Endothelial cell of umbilical vein (primary cell): ENCODE measurements around the gene SLC35E4. TPM values are rescaled to one million over a fixed set of nuclear protein-coding genes. Genes with fewer than 3 reads are reported as not detected.

Source experiments
- BruUV-seq: library from RNA; stranded (reverse); fragments of 400-500 nt; replicated peaks from 2 replicates; lab custom pipeline; 2021; lab: Mats Ljungman, UMichigan
- CTCF ChIA-PET: fragments of 300-600, 350-600 bp; sonication (Branson Sonifier 250); formaldehyde crosslinking; loops from one replicate; lab custom pipeline; 2021; ENCODE audit warnings: antibody characterized with exemption, inconsistent platforms; lab: Charles Lee
- POLR2A ChIA-PET: fragments of 300-600, 350-600 bp; sonication (Branson Sonifier 250); formaldehyde crosslinking; loops from one replicate; lab custom pipeline; 2021; ENCODE audit warnings: antibody characterized with exemption, inconsistent platforms; lab: Charles Lee
- DNase-seq: peaks from one replicate; pipeline ENCODE4 v3.0.0-alpha.2; 2011; ENCODE audit warnings: low read depth, low spot score
- FAIRE-seq: peaks from 2 replicates; lab custom pipeline; 2011; peaks lifted over from hg19 to GRCh38; lab: Jason Lieb, UNC
- H2AFZ ChIP-seq: 2 replicates; pipeline ENCODE4 v1.6.0; 2012; ENCODE audit warnings: low read depth, low read length, control low read depth, inconsistent platforms
- H3K27ac ChIP-seq: 2 replicates; pipeline ENCODE4 v1.5.1; 2011; ENCODE audit warnings: low read depth, mild to moderate bottlenecking, control low read depth, low read length, moderate library complexity; ENCODE audit not compliant: insufficient read depth
- H3K27me3 ChIP-seq, 2 experiments: 2 replicates each; pipeline versions ENCODE4 v1.6.0 to v1.6.1; 2011; ENCODE audit warnings: low read length in 2 of 2, mixed read lengths in 1 of 2; ENCODE audit not compliant: control insufficient read depth in 2 of 2, insufficient read depth in 2 of 2
- H3K36me3 ChIP-seq, 2 experiments: 2 replicates in 1 of 2; 3 replicates in 1 of 2; pipeline ENCODE4 v1.5.1; 2011; ENCODE audit warnings: low read length in 2 of 2, mild to moderate bottlenecking in 1 of 2, moderate library complexity in 1 of 2; ENCODE audit not compliant: control insufficient read depth in 2 of 2, insufficient read depth in 2 of 2; ENCODE audit errors: extremely low read depth in 1 of 2
- H3K4me1 ChIP-seq: 3 replicates; pipeline ENCODE4 v1.5.1; 2011; ENCODE audit warnings: mild to moderate bottlenecking, low read length; ENCODE audit not compliant: control insufficient read depth, insufficient read depth; ENCODE audit errors: extremely low read depth
- H3K4me2 ChIP-seq: 2 replicates; pipeline ENCODE4 v1.6.1; 2011; ENCODE audit warnings: low read length, control low read depth, mixed read lengths; ENCODE audit not compliant: insufficient read depth
- H3K4me3 ChIP-seq, 3 experiments: fragments of 200-600 bp in 1 of 3; sonication (generic), shearing (Covaris generic) in 1 of 3; replicated peaks in 1 of 3; 2 replicates each; pipeline ENCODE4 v1.5.1; 2011 to 2016; ENCODE audit warnings: control low read depth in 3 of 3, low read length in 3 of 3, mild to moderate bottlenecking in 2 of 3, inconsistent platforms in 1 of 3, low read depth in 1 of 3, moderate library complexity in 1 of 3; ENCODE audit not compliant: insufficient read depth in 1 of 3
- H3K79me2 ChIP-seq: 2 replicates; pipeline ENCODE4 v1.6.0; 2012; ENCODE audit warnings: low read length, inconsistent platforms; ENCODE audit not compliant: control insufficient read depth, insufficient read depth
- H3K9ac ChIP-seq: replicated peaks from 2 replicates; pipeline ENCODE3; 2011; ENCODE audit warnings: low read length, control low read depth; ENCODE audit not compliant: insufficient read depth; ENCODE audit errors: extremely low read depth
- H3K9me1 ChIP-seq: replicated peaks from 3 replicates; pipeline ENCODE4 v1.6.0; 2011; ENCODE audit warnings: mild to moderate bottlenecking, low read length; ENCODE audit not compliant: control insufficient read depth, insufficient read depth; ENCODE audit errors: extremely low read depth
- H3K9me3 ChIP-seq: replicated peaks from 2 replicates; pipeline ENCODE4 v1.5.1; 2012; ENCODE audit warnings: low read length, inconsistent platforms; ENCODE audit not compliant: control insufficient read depth, insufficient read depth
- H4K20me1 ChIP-seq: replicated peaks from 2 replicates; pipeline ENCODE3; 2011; ENCODE audit warnings: mild to moderate bottlenecking, low read length; ENCODE audit not compliant: control insufficient read depth, insufficient read depth; ENCODE audit errors: extremely low read depth
- EZH2 ChIP-seq: IDR thresholded peaks from 2 replicates; pipeline ENCODE4 v1.6.1; 2012; ENCODE audit warnings: borderline replicate concordance, low read depth, mild to moderate bottlenecking, moderate library complexity, low read length, inconsistent platforms; ENCODE audit not compliant: severe bottlenecking
- FOS ChIP-seq: IDR thresholded peaks from 2 replicates; pipeline ENCODE4 v1.6.1; 2011; ENCODE audit warnings: mild to moderate bottlenecking, low read length, moderate library complexity, borderline replicate concordance; ENCODE audit not compliant: insufficient read depth
- GATA2 ChIP-seq: IDR thresholded peaks from 2 replicates; pipeline ENCODE4 v1.7.0; 2011; ENCODE audit warnings: low read depth, mild to moderate bottlenecking, moderate library complexity, mixed read lengths, low read length; ENCODE audit not compliant: insufficient read length, insufficient read depth
- JUN ChIP-seq: IDR thresholded peaks from 2 replicates; pipeline ENCODE4 v1.6.1; 2011; ENCODE audit warnings: borderline replicate concordance, low read depth; ENCODE audit not compliant: insufficient read length, insufficient read depth
- MYC ChIP-seq: IDR thresholded peaks from one replicate; pipeline ENCODE4 v1.6.1; 2011; ENCODE audit warnings: mild to moderate bottlenecking, low read depth, low read length
- POLR2A ChIP-seq: IDR thresholded peaks from 2 replicates; pipeline ENCODE4 v1.6.1; 2012; ENCODE audit warnings: low read depth, mild to moderate bottlenecking, control low read depth, low read length
- POLR2AphosphoS5 ChIP-seq: IDR thresholded peaks from 2 replicates; pipeline ENCODE4 v1.6.1; 2012; ENCODE audit warnings: low read depth, mild to moderate bottlenecking, control low read depth, low read length, moderate library complexity; ENCODE audit not compliant: insufficient read depth
- dilution Hi-C: fragments of 300-500 bp; cut with MboI; formaldehyde crosslinking; loops from one replicate; pipeline ENCODE4 v1.15.0; 2019; ENCODE audit warnings: low sequenced_read_pairs; ENCODE audit not compliant: extremely low pct_ligation_motif_present
- intact Hi-C: fragments of 100-400 bp; cut with micrococcal nuclease; formaldehyde crosslinking; loops from one replicate; pipeline ENCODE4 v1.10.0; 2022
- polyA plus RNA-seq, 4 experiments: library from polyadenylated mRNA; depleted of rRNA in 3 of 4; stranded (reverse) in 3 of 4; unstranded in 1 of 4; fragments of >200 nt; gene quantifications; 2 replicates each; pipeline versions ENCODE4 v1.2.1 to v1.2.3, GENCODE V29; 2011 to 2012; ENCODE audit warnings: missing spikeins in 1 of 4
- total RNA-seq: library from RNA; stranded (reverse); gene quantifications from 2 replicates; pipeline ENCODE4 v1.2.3, GENCODE V29; 2021
- TF ChIP-seq, protein P1 (sequence below), 2 donors: IDR thresholded peaks; 1 replicate in 1 of 2; 2 replicates in 1 of 2; pipeline ENCODE4 v1.5.1; 2011; ENCODE audit warnings: low read length in 2 of 2, mild to moderate bottlenecking in 2 of 2, moderate library complexity in 2 of 2, control low read depth in 1 of 2, inconsistent platforms in 1 of 2, low read depth in 1 of 2; ENCODE audit not compliant: insufficient read depth in 1 of 2; ENCODE audit errors: extremely low read depth in 1 of 2
- TF ChIP-seq, protein P2 (sequence below): IDR thresholded peaks from 2 replicates; pipeline ENCODE4 v1.6.1; 2011; ENCODE audit not compliant: insufficient read depth, insufficient read length

The SLC35E4 gene
- total and polyA plus RNA-seq, 2 donors (not counting 3 experiments of a cell fraction or from before 2014, with no cell fraction given) = 10.7 to 15.3 TPM

DNA sequence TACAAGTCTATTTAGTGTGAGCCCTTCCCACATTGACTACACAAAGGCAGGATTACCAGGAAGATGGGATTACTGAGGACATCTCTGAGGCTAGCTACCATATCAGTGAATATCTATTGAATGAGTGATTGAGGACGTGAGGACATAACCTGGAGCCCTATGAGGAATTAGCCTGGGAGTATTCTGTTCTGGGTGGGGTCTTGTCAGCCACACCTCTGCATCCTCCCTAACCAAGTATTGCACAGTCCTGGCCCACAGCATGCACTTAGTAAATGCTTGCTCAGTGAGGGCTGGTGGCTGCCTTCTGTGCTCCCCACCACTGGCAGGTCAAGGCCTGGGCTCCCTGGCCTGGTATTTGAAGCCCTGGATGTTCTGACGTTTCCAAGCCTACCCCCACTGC is 17.3 kb downstream of the SLC35E4 start:
- H3K79me2 ChIP-seq = no peaks in the 10 kb centered on the region
- H3K4me1 ChIP-seq = peaks cover 11% of the 10 kb centered on the region
- dilution Hi-C loops (no loop called here), intact Hi-C loops (no loop called here)
- no peaks in the 10 kb centered on the region for H3K9me1 ChIP-seq
- FAIRE-seq = no peak
- no peak overlapping the region for H3K9ac ChIP-seq
- ChIA-PET POLR2A (no interaction called here), CTCF (no interaction called here)
- H3K27me3 ChIP-seq = no peaks in the 10 kb centered on the region
- no peak for DNase-seq
- H3K9me3 ChIP-seq = no peaks in the 10 kb centered on the region
- no TSS peak for BruUV-seq
- no peak overlapping the region for H3K27ac ChIP-seq
- no peak overlapping the region for H3K4me2 ChIP-seq
- H3K36me3 ChIP-seq = no peaks in the 10 kb centered on the region
- TF ChIP-seq EZH2 (no peak), JUN (no peak), POLR2A (no peak), GATA2 (no peak), POLR2AphosphoS5 (no peak), MYC (no peak), FOS (no peak)
- TF ChIP-seq, protein P1, sequence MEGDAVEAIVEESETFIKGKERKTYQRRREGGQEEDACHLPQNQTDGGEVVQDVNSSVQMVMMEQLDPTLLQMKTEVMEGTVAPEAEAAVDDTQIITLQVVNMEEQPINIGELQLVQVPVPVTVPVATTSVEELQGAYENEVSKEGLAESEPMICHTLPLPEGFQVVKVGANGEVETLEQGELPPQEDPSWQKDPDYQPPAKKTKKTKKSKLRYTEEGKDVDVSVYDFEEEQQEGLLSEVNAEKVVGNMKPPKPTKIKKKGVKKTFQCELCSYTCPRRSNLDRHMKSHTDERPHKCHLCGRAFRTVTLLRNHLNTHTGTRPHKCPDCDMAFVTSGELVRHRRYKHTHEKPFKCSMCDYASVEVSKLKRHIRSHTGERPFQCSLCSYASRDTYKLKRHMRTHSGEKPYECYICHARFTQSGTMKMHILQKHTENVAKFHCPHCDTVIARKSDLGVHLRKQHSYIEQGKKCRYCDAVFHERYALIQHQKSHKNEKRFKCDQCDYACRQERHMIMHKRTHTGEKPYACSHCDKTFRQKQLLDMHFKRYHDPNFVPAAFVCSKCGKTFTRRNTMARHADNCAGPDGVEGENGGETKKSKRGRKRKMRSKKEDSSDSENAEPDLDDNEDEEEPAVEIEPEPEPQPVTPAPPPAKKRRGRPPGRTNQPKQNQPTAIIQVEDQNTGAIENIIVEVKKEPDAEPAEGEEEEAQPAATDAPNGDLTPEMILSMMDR (IDR thresholded peaks at IDR 0.05; ENCODE audit: extremely low read depth in 1 of 2, insufficient read depth in 1 of 2, low read depth in 1 of 2, low read length in 2 of 2) = no peak
- TF ChIP-seq, protein P2, sequence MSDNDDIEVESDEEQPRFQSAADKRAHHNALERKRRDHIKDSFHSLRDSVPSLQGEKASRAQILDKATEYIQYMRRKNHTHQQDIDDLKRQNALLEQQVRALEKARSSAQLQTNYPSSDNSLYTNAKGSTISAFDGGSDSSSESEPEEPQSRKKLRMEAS = no peak
- no peak overlapping the region for H3K4me3 ChIP-seq
- no peak overlapping the region for H2AFZ ChIP-seq
- H4K20me1 ChIP-seq = no peaks in the 10 kb centered on the region
